Measurements from ENCODE around the gene PSMD13.
"Not testable (repeated sequence)": the region's sequence is repeated elsewhere in the genome, so short reads cannot be mapped to it uniquely, and the experiment has no call there.

Gene PSMD13

DNA sequence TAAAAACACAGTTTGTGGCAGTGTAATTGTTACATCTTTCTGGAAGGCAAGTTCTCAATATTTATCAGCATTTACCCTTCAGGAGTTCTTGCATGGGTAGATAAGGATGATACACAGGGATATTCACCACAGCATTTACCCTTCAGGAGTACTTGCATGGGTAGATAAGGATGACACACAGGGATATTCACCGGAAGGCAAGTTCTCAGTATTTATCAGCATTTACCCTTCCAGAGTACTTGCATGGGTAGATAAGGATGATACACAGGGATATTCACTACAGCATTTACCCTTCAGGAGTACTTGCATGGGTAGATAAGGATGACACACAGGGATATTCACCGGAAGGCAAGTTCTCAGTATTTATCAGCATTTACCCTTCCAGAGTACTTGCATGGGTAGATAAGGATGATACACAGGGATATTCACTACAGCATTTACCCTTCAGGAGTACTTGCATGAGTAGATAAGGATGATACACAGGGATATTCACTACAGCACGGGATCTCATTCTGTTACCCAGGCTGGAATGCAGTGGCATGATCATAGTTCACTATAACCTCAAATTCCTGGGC lies 16.0 kb upstream of the PSMD13 start:
- not testable (repeated sequence) for DNase-seq

GRCh38 chr11:221539-221938 lies 15.2 kb upstream of the PSMD13 start:
- no peak for DNase-seq

DNA sequence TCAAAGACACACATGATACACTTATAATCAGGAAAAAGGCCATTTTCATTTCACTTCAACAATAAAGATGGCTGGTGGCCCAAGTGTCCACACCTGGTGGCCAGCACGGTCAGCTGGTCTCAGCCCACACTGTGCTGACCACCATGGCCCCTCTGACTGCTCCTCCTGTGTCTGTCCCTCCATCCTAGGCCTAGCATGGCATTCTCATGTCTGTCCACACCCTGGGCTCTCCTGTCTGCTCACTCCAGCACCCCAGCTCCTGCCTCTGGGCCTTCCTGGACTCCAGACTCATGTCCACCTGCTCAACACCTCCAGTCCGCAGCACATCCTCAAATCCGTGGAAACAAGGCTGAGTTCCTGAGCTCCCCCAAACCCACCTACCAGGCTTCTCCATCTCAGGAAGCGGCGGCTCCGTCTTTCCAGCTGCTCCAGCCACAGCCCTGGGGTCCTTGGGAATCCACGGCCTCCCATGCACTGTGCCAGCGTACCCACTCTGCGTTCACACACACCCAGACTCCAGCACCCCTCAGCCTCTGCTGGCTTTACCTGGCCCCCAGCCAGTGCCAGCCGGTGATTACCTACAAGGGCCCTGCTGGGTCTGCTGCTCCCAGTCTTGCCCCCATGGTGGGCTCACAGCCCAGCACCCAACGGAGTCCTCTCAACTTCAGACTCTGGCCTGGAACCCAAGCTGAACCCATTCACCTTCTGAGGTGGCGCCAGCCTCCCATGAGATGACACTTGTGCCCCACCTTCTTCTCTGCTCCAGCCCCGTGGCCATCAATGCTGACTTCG lies 14.6 kb upstream of the PSMD13 start:
- no peak for DNase-seq

GRCh38 chr11:223026-223789 lies 13.6 kb upstream of the PSMD13 start:
- no peak for DNase-seq

DNA sequence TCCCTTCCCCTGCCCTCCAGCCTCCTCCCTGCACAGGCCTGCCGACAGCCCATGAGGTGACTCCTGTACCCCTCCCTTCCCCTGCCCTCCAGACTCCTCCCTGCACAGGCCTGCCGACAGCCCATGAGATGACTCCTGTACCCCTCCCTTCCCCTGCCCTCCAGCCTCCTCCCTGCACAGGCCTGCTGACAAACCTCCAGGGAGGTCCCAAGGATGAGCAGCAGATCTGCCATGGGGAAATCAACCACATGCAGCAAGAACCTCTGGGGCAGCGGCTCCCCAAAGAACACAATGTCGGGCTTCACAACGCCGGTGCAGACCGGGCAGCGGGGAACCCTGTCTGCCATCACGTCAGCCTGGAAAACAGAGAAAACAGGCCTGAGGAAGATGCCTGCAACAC lies 12.9 kb upstream of the PSMD13 start:
- DNase-seq: no peak

DNA sequence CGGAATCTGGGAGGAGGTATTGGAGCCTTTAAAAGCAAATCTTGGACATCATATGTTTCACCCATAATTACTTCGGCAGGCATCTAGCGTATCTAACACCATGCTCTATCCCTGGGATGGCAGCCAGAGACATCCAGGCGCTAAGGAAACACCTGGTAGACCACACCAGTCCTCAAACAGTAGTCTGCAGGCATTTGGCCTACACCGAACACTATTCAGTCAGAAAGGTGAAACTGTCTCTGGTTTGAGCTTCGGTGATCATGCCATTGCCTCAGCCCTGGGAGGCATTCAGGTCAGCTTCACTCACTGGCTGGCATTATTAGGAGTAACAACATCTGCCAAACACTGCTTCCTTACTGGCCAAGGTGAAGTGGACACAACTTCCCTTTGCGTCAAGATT lies 12.4 kb upstream of the PSMD13 start:
- DNase-seq: no peak

DNA sequence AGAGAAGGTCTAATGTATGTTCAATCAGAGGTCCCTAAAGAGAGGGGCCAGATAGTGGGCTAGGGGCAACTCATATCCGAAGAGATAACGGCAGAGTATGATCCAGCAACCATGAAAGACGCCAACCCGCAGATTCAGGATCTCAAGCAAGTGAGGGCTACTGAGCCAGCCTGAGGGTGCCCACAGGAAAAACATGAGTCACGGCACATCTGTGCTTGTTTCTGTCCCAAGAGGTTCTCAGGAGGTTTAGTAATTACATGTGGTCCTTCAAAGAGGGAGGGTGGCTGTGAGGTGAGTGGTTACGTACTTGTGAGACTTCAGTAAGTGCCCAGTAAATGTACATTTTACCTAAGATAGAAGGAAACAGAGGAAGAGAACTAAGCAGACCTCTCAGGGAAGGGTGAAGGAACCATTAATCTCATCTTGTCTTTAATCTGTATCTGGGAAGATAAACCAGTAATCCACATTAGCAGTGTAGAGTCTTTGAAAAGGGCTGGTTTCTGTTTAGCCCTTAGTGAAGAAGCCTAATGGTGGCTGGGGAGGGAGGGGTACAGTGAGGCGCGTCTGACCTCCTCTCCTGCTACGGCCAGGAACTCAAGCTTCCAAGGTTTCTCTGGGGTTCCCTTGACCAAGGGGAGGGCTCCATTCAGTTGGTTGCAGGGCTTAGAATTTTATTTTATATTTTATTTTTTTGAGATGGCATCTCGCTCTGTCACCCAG lies 10.9 kb upstream of the PSMD13 start:
- DNase-seq: no peak

DNA sequence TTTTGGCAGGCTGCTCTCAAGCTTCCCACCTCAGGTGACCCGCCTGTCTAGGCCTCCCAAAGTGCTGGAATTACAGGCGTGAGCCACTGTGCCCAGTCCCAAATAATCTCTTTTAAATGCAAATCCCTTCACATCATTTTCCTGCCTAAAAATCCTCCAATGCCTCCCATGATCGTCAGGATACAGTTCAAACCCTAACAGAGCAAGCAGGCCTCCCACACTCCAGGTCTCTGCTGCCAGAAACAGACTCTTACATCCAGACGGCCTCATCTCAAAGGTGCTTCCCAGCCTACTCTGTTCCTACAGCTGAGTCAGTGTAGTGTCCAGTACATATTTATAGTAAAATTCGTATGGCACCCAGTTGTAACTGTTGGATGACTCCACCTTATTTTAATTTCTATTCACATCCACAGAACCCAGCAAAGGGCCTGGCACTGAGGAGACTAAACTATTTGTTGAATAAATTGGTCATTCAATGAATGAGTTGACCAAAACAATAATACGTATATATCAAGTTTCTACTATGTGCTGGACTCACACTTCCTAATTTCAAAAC lies 8.9 kb upstream of the PSMD13 start:
- DNase-seq: no peak

GRCh38 chr11:230431-230830 lies 6.3 kb upstream of the PSMD13 start:
- no peak for DNase-seq

- DNase-seq: no peak
Measured at GRCh38 chr11:232783-233565, 3.8 kb upstream of the PSMD13 start.

DNA sequence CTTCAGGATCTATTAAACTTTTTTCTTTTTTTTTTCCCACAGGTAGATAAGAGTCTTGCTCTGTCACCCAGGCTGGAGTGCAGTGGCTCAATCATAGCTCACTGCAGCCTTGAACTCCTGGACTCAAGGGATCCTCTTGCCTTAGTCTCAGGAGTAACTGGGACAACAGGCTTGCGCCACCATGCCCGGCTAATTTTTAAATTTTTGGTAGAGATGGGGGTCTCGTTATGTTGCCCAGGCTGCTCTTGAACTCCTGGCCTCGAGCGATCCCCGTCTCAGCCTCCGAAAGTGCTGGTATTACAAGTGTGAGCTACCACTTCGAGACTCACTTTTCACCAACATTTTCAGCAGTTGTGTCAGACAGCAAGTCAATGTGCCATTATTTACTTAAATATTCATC lies 1.6 kb upstream of the PSMD13 start:
- no peak for DNase-seq

DNA sequence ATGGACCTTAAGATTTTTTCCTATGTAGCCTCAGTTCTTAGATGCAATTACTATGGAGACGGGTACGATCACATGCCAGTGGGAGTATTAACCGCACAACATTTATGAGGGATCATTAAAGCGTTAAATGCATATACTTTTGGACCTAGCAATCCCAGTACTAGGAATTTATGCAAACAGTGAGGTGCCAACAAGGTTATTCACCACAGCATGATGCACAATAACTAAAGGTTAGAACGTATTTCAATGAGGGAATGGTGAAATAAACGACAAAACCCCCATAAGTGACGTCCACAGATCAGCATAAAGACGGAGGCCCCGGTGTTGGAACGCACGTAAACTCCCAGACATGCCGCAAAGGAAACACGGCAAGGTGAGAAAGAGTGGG lies 1.2 kb upstream of the PSMD13 start:
- DNase-seq: peak; percentile 66

- peak; percentile 76 for DNase-seq
Measured at GRCh38 chr11:235997-236773, 591 bp upstream of the PSMD13 start, which contains the start of gene SIRT3. TSS of gene SIRT3 (minus strand) at chr11:236342. CDS start at chr11:236328, 14 bp downstream.

DNA sequence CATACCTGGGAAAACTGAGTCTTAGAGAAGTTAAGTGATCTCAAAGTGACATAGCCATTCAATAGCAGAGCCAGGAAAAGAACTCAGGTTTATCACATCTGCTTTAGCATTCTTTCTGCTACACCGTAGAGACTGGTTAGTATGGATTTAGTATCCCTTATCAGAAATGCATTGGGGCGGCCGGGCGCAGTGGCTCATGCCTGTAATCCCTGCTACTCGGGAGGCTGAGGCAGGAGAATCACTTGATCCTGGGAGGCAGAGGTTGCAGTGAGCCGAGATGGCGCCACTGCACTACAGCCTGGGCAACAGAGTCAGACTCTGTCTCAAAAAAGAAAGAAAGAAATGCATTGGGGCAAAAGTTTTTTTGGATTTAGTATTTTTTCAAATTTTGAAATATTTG lies 1.6 kb downstream of the PSMD13 start:
- DNase-seq: not testable (repeated sequence)

DNA sequence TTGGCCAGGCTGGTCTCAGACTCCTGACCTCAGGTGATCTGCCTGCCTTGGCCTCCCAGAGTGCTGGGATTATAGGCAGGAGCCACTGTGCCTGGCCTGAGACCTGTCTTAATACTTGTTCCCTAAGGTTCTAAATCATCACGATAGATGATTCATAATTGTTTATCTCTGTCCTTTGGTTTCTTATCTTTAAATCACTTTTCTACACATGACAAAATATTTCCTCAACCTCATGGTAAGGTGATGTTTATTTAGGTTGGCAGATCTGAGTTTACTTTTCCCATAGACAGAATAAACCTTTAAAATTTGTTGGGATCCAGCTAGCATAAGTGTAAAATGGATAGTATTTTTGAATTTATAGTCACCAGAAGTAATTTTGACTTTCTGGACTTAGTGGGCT lies 3.5 kb downstream of the PSMD13 start:
- DNase-seq: no peak

- DNase-seq: no peak
Measured at GRCh38 chr11:241634-242033, 4.9 kb downstream of the PSMD13 start.

DNA sequence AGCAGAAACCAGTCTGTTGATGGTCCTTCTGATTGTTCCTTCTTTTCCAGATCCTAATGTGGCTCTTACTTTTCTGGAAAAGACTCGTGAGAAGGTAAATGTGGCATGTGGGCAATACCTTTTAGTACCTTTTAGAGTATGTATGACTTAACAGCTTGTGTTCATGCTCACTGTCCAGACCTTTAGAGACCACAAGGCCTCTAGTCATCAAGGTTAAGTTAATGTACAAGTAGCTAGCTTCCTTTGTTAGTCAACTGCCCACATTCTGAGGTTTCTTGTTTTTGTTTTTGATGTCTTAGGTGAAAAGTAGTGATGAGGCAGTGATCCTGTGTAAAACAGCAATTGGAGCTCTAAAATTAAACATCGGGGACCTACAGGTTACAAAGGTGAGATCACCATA lies 7.6 kb downstream of the PSMD13 start:
- DNase-seq: no peak

- DNase-seq: no peak
Measured at GRCh38 chr11:249062-249461, 12.3 kb downstream of the PSMD13 start.

DNA sequence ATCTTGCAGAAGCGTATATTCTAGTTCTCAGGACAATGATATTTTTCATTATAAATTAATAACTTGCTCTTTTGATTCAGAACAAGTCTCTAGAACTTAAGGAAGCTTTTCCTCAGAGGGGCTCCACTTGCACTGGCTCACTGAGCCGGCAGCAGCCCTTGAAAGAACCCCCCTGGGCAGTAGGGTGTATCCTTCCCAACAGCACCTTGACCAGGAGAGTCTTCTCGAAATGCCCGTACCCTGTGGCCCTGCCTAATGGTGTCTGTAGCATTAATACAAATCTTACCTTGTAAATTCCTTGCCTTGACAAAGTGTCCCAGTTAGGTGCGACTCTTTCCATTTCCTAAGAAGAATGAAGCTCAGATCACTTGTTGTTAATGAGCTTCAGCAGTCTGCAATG lies 13.5 kb downstream of the PSMD13 start:
- DNase-seq: no peak

DNA sequence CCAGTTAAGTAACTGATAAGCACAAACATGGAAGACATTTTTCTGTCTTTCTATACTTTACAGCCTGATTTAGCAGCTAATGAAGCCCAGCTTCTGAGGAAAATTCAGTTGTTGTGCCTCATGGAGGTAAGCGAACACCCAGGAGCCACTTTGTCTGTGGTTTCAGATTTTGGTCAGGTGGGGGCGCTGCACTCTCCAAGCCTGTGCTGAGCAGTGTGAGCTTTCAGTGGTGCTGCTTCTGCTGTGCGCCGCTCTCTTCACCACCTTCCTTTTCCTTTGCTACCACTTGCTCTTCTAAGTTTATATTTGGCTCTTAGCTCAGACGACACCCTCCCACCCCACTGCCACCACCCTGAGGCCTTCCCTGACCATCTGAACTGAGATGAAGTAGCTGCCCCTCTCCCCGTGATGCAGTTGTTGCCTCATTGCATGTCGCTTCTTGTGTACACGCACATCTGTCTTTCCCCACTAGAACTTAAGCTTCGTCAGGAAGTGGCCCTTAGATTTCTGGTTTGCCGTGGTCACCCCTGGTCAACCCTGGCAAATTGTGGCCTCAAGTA lies 14.0 kb downstream of the PSMD13 start:
- DNase-seq: peak; percentile 75

GRCh38 chr11:251550-251949 lies 14.8 kb downstream of the PSMD13 start:
- DNase-seq: no peak

All from stimulated activated CD4-positive, alpha-beta T cell treated with anti-CD3 and anti-CD28 coated beads, Interleukin-4, amount 100 ng/mL, for 1 hour (primary cell).